ENCODE results near the gene TNFRSF21.

The TNFRSF21 gene

DNA sequence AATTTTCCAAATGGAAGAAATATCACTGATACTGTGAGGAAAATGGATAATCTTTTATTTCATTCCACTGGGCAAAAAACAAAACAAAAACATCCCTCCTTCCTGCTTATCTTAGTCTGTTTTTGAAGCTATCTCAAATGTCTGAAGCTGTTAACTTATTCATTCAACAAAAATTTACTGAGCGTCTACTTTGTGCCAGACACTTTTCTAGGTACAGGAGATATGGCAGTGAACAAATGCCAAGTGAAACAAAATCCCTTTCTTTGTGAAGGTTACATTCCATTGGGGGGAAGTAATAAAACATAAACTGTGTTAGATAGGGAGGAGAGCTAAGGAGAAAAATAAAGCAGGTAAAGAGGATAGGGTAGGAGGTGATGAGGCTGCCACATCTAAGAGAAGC lies 47.5 kb downstream of the TNFRSF21 start:
- H3K79me1 ChIP-seq (replicated peaks; ENCODE audit: low read length, poor library complexity, severe bottlenecking), result peaks cover 15% of the 10 kb centered on the region
- no peak overlapping the region for H2AFZ ChIP-seq (ENCODE audit: low read depth, low read length)
- H3K27ac ChIP-seq (ENCODE audit: low read length, poor library complexity, severe bottlenecking), result no peak overlapping the region
- no peak overlapping the region for H3K4ac ChIP-seq (ENCODE audit: low read depth in 1 of 2, low read length in 2 of 2)
- no peak overlapping the region for H2BK12ac ChIP-seq (ENCODE audit: low read length in 2 of 2)
- no peak overlapping the region for H3K4me3 ChIP-seq (ENCODE audit: insufficient read depth in 1 of 2, low read depth in 1 of 2, low read length in 2 of 2)
- no peak overlapping the region for H4K8ac ChIP-seq (ENCODE audit: low read length)
- no peaks in the 10 kb centered on the region for H3K9me3 ChIP-seq (ENCODE audit: control insufficient read depth, low read length)
- no peak overlapping the region for H3K14ac ChIP-seq (ENCODE audit: low read length in 2 of 2)
- H2BK5ac ChIP-seq (ENCODE audit: low read depth, low read length, poor library complexity, severe bottlenecking), result no peak overlapping the region
- H2AK5ac ChIP-seq (ENCODE audit: low read length, severe bottlenecking), result no peak overlapping the region
- no peak overlapping the region for H3K9ac ChIP-seq (ENCODE audit: low read length)
- H3K4me1 ChIP-seq (ENCODE audit: control insufficient read depth, insufficient read depth, low read depth, low read length), result no peaks in the 10 kb centered on the region
- H3K36me3 ChIP-seq (ENCODE audit: control insufficient read depth in 1 of 2, insufficient read depth in 2 of 2, low read depth in 1 of 2, low read length in 2 of 2), result peaks cover 8 to 25% of the 10 kb centered on the region in 2 experiments
- H3K18ac ChIP-seq (ENCODE audit: low read depth in 1 of 2, low read length in 2 of 2), result no peak overlapping the region
- 65% methylated on average over 1 of the region's 1 CpG for WGBS
- H2BK120ac ChIP-seq (ENCODE audit: low read depth, low read length), result no peak overlapping the region
- H3K23ac ChIP-seq (ENCODE audit: low read length in 2 of 2), result peak overlapping the region in 1 of 2 experiments; percentile 9
- no peak overlapping the region for H3K4me2 ChIP-seq (ENCODE audit: low read length, poor library complexity, severe bottlenecking)
- no peak overlapping the region for H4K91ac ChIP-seq (ENCODE audit: low read length)
- no peaks in the 10 kb centered on the region for H3K27me3 ChIP-seq (ENCODE audit: control insufficient read depth in 1 of 2, insufficient read depth in 1 of 2, low read length in 2 of 2)
- DNase-seq, result no peak
- no peak overlapping the region for H2BK15ac ChIP-seq (ENCODE audit: low read depth, poor library complexity, severe bottlenecking)

DNA sequence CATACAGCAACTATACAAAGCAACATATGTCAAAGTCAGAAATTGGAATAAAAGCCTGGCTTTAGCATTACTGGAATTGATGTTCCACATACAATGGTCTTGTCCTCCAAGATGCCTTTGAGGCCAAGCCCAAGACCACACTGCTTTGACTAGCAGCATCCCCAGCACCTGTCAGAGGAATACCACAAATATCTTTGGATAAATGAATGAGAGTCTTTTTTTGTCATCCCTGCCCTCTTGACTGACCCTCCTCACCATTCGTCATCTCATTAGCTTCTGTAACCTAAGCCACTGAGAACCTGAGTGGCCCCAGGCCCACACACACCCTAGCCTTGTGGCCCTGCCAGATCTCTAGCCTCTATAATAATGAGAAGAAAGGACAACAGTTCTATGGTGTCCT lies 48.5 kb downstream of the TNFRSF21 start:
- H2BK15ac ChIP-seq (ENCODE audit: low read depth, poor library complexity, severe bottlenecking), result no peak overlapping the region
- H3K14ac ChIP-seq (ENCODE audit: low read length in 2 of 2), result no peak overlapping the region
- no peak for DNase-seq
- H3K36me3 ChIP-seq (ENCODE audit: control insufficient read depth in 1 of 2, insufficient read depth in 2 of 2, low read depth in 1 of 2, low read length in 2 of 2), result peaks cover 8 to 24% of the 10 kb centered on the region in 2 experiments
- no peak overlapping the region for H2BK120ac ChIP-seq (ENCODE audit: low read depth, low read length)
- H3K4me1 ChIP-seq (ENCODE audit: control insufficient read depth, insufficient read depth, low read depth, low read length), result no peaks in the 10 kb centered on the region
- H2AK5ac ChIP-seq (ENCODE audit: low read length, severe bottlenecking), result no peak overlapping the region
- no peak overlapping the region for H3K4me2 ChIP-seq (ENCODE audit: low read length, poor library complexity, severe bottlenecking)
- H2AFZ ChIP-seq (ENCODE audit: low read depth, low read length), result no peak overlapping the region
- no peak overlapping the region for H3K23ac ChIP-seq (ENCODE audit: low read length in 2 of 2)
- H3K18ac ChIP-seq (ENCODE audit: low read depth in 1 of 2, low read length in 2 of 2), result no peak overlapping the region
- 100% methylated on average over 1 of the region's 1 CpG for WGBS
- H3K9me3 ChIP-seq (ENCODE audit: control insufficient read depth, low read length), result no peaks in the 10 kb centered on the region
- no peak overlapping the region for H4K8ac ChIP-seq (ENCODE audit: low read length)
- no peak overlapping the region for H3K4ac ChIP-seq (ENCODE audit: low read depth in 1 of 2, low read length in 2 of 2)
- no peak overlapping the region for H3K4me3 ChIP-seq (ENCODE audit: insufficient read depth in 1 of 2, low read depth in 1 of 2, low read length in 2 of 2)
- H3K27me3 ChIP-seq (ENCODE audit: control insufficient read depth in 1 of 2, insufficient read depth in 1 of 2, low read length in 2 of 2), result no peaks in the 10 kb centered on the region
- H3K79me1 ChIP-seq (replicated peaks; ENCODE audit: low read length, poor library complexity, severe bottlenecking), result peaks cover 15% of the 10 kb centered on the region
- no peak overlapping the region for H3K9ac ChIP-seq (ENCODE audit: low read length)
- H2BK5ac ChIP-seq (ENCODE audit: low read depth, low read length, poor library complexity, severe bottlenecking), result no peak overlapping the region
- no peak overlapping the region for H4K91ac ChIP-seq (ENCODE audit: low read length)
- H2BK12ac ChIP-seq (ENCODE audit: low read length in 2 of 2), result no peak overlapping the region
- H3K27ac ChIP-seq (ENCODE audit: low read length, poor library complexity, severe bottlenecking), result no peak overlapping the region

DNA sequence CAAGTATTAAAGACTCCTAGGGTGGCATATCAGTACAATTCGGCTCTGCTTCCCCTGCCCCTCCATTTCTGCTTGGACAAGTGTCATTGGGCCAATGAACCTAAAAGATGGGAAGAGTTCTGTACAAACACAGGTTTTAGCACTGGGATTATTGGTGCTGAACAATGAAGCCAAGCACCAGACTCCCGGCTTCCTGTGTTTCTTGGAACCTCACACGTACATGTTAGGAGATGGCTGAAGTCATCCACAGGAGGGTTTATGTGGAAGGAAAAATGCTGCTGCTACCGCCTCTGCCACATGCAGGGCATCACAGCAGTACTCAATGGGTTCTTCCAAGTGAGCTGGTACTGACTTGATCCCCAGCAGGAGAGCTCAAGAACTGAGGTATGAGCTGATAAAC lies 49.7 kb downstream of the TNFRSF21 start:
- Histone ChIP-seq H2AK5ac (ENCODE audit: low read length, severe bottlenecking) (no peak overlapping the region), H3K9ac (ENCODE audit: low read length) (no peak overlapping the region), H3K23ac (ENCODE audit: low read length in 2 of 2) (no peak overlapping the region), H2BK120ac (ENCODE audit: low read depth, low read length) (no peak overlapping the region), H3K14ac (ENCODE audit: low read length in 2 of 2) (no peak overlapping the region), H2BK12ac (ENCODE audit: low read length in 2 of 2) (no peak overlapping the region), H3K27ac (ENCODE audit: low read length, poor library complexity, severe bottlenecking) (no peak overlapping the region), H3K4me3 (ENCODE audit: insufficient read depth in 1 of 2, low read depth in 1 of 2, low read length in 2 of 2) (no peak overlapping the region), H3K18ac (ENCODE audit: low read depth in 1 of 2, low read length in 2 of 2) (no peak overlapping the region), H4K91ac (ENCODE audit: low read length) (no peak overlapping the region), H3K4ac (ENCODE audit: low read depth in 1 of 2, low read length in 2 of 2) (no peak overlapping the region), H3K27me3 (ENCODE audit: control insufficient read depth in 1 of 2, insufficient read depth in 1 of 2, low read length in 2 of 2) (no peaks in the 10 kb centered on the region), H3K9me3 (ENCODE audit: control insufficient read depth, low read length) (no peaks in the 10 kb centered on the region), H3K79me1 (replicated peaks; ENCODE audit: low read length, poor library complexity, severe bottlenecking) (peaks cover 16% of the 10 kb centered on the region), H2BK5ac (ENCODE audit: low read depth, low read length, poor library complexity, severe bottlenecking) (no peak overlapping the region), H2AFZ (ENCODE audit: low read depth, low read length) (no peak overlapping the region), H3K4me1 (ENCODE audit: control insufficient read depth, insufficient read depth, low read depth, low read length) (no peaks in the 10 kb centered on the region), H2BK15ac (ENCODE audit: low read depth, poor library complexity, severe bottlenecking) (no peak overlapping the region), H3K4me2 (ENCODE audit: low read length, poor library complexity, severe bottlenecking) (no peak overlapping the region), H4K8ac (ENCODE audit: low read length) (no peak overlapping the region), H3K36me3 (ENCODE audit: control insufficient read depth in 1 of 2, insufficient read depth in 2 of 2, low read depth in 1 of 2, low read length in 2 of 2) (peaks cover 8 to 27% of the 10 kb centered on the region in 2 experiments)
- 96% methylated on average over 4 of the region's 4 CpGs for WGBS
- no peak for DNase-seq

DNA sequence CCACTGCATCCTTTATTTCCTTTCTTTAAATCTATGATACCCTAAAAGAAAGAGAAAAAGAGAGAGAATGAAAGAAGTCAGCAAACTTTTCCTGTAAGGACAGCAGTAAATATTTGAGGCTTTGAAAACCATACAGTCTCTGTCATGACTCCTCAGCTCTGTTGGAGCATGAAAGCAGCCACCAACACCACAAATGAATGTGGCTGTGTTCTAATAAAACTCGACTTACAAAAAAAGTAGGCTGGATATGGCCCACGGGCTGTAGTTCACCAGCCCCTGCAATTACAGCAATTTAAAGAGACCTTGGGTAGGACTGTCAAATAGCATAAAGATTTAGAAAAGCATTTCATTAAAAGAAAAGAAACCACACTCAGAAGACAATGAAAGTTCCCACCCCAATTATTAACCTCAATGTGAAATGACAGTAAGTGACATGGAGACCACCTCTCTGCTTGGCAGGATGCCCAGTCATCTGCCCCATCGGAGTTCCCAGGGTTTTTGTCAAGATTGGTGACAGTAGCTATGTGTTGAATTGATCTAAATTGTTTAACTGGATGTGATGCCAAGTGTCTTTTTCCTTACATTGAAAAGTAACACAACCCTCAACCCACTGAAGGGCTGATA lies 50.9 kb downstream of the TNFRSF21 start:
- Histone ChIP-seq H4K8ac (ENCODE audit: low read length) (no peak overlapping the region), H3K9me3 (ENCODE audit: control insufficient read depth, low read length) (no peaks in the 10 kb centered on the region), H3K18ac (ENCODE audit: low read depth in 1 of 2, low read length in 2 of 2) (no peak overlapping the region), H4K91ac (ENCODE audit: low read length) (no peak overlapping the region), H2BK120ac (ENCODE audit: low read depth, low read length) (no peak overlapping the region), H2BK15ac (ENCODE audit: low read depth, poor library complexity, severe bottlenecking) (no peak overlapping the region), H2AK5ac (ENCODE audit: low read length, severe bottlenecking) (no peak overlapping the region), H3K4me1 (ENCODE audit: control insufficient read depth, insufficient read depth, low read depth, low read length) (no peaks in the 10 kb centered on the region), H3K4me3 (ENCODE audit: insufficient read depth in 1 of 2, low read depth in 1 of 2, low read length in 2 of 2) (no peak overlapping the region), H3K4me2 (ENCODE audit: low read length, poor library complexity, severe bottlenecking) (no peak overlapping the region), H3K4ac (ENCODE audit: low read depth in 1 of 2, low read length in 2 of 2) (no peak overlapping the region), H3K23ac (ENCODE audit: low read length in 2 of 2) (no peak overlapping the region), H3K36me3 (ENCODE audit: control insufficient read depth in 1 of 2, insufficient read depth in 2 of 2, low read depth in 1 of 2, low read length in 2 of 2) (peaks cover 8 to 37% of the 10 kb centered on the region in 2 experiments), H3K27ac (ENCODE audit: low read length, poor library complexity, severe bottlenecking) (no peak overlapping the region), H3K27me3 (ENCODE audit: control insufficient read depth in 1 of 2, insufficient read depth in 1 of 2, low read length in 2 of 2) (no peaks in the 10 kb centered on the region), H2AFZ (ENCODE audit: low read depth, low read length) (no peak overlapping the region), H3K9ac (ENCODE audit: low read length) (no peak overlapping the region), H2BK12ac (ENCODE audit: low read length in 2 of 2) (no peak overlapping the region), H3K14ac (ENCODE audit: low read length in 2 of 2) (no peak overlapping the region), H3K79me1 (replicated peaks; ENCODE audit: low read length, poor library complexity, severe bottlenecking) (peaks cover 16% of the 10 kb centered on the region), H2BK5ac (ENCODE audit: low read depth, low read length, poor library complexity, severe bottlenecking) (no peak overlapping the region)
- no peak for DNase-seq
- 90% methylated on average over 3 of the region's 3 CpGs for WGBS

Data from mesenchymal stem cell (in vitro differentiated cells and primary cell).